ENCODE results near the gene IARS2.
"Not testable (repeated sequence)": the region's sequence is repeated elsewhere in the genome, so short reads cannot be mapped to it uniquely, and the experiment has no call there.

Gene IARS2

DNA sequence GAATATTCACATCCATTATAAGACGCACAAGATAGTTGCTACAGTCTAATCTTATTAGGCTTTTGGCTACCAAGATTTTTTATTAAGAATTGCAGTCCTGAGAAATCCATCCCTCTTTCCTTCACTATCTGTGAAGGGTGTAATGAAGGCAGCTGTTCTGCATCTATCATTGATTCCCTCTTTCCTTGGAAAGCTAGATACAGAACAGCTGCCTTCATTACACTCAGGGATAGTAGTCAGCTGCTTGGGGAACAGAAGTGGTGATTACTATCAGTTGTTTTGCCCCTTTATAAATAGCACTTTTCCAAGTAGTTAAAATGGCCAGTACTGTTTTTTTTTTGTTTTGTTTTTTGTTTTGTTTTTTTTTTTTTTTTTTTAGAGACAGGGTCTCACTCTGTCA lies 70.2 kb downstream of the IARS2 start:
- no peak overlapping the region for H3K27ac ChIP-seq (replicated peaks)
- no peak for DNase-seq (ENCODE audit: low read depth in 1 of 2, low spot score in 1 of 2)

DNA sequence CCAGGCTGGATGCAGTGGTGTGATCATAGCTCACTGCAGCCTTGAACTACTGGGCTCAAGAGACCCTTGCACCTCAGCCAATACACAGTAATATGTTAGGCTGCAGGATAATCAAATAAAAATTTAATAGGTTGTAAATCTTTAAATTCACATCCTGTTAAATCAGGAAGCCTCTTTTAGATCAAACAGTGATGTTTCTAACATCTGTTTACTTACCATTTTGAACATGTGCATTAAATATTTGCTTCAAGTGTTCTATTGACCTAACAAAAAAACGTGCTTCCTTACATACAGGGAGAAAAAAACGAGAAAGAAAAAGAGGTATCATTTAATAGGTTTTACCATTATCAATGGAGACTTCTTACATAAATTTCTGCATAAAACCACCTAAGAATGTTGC lies 70.6 kb downstream of the IARS2 start:
- TF ChIP-seq, protein P1, sequence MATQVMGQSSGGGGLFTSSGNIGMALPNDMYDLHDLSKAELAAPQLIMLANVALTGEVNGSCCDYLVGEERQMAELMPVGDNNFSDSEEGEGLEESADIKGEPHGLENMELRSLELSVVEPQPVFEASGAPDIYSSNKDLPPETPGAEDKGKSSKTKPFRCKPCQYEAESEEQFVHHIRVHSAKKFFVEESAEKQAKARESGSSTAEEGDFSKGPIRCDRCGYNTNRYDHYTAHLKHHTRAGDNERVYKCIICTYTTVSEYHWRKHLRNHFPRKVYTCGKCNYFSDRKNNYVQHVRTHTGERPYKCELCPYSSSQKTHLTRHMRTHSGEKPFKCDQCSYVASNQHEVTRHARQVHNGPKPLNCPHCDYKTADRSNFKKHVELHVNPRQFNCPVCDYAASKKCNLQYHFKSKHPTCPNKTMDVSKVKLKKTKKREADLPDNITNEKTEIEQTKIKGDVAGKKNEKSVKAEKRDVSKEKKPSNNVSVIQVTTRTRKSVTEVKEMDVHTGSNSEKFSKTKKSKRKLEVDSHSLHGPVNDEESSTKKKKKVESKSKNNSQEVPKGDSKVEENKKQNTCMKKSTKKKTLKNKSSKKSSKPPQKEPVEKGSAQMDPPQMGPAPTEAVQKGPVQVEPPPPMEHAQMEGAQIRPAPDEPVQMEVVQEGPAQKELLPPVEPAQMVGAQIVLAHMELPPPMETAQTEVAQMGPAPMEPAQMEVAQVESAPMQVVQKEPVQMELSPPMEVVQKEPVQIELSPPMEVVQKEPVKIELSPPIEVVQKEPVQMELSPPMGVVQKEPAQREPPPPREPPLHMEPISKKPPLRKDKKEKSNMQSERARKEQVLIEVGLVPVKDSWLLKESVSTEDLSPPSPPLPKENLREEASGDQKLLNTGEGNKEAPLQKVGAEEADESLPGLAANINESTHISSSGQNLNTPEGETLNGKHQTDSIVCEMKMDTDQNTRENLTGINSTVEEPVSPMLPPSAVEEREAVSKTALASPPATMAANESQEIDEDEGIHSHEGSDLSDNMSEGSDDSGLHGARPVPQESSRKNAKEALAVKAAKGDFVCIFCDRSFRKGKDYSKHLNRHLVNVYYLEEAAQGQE (IDR thresholded peaks at IDR 0.05; ENCODE audit: insufficient replicate concordance, low read depth): no peak
- TF ChIP-seq POLR2AphosphoS5 (IDR thresholded peaks at IDR 0.05; ENCODE audit: low read depth) (no peak), GABPA (IDR thresholded peaks at IDR 0.05; ENCODE audit: low read depth) (no peak), SPI1 (IDR thresholded peaks at IDR 0.05; ENCODE audit: borderline replicate concordance, low read depth) (no peak)
- TF ChIP-seq, protein P2, sequence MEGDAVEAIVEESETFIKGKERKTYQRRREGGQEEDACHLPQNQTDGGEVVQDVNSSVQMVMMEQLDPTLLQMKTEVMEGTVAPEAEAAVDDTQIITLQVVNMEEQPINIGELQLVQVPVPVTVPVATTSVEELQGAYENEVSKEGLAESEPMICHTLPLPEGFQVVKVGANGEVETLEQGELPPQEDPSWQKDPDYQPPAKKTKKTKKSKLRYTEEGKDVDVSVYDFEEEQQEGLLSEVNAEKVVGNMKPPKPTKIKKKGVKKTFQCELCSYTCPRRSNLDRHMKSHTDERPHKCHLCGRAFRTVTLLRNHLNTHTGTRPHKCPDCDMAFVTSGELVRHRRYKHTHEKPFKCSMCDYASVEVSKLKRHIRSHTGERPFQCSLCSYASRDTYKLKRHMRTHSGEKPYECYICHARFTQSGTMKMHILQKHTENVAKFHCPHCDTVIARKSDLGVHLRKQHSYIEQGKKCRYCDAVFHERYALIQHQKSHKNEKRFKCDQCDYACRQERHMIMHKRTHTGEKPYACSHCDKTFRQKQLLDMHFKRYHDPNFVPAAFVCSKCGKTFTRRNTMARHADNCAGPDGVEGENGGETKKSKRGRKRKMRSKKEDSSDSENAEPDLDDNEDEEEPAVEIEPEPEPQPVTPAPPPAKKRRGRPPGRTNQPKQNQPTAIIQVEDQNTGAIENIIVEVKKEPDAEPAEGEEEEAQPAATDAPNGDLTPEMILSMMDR (IDR thresholded peaks at IDR 0.05; ENCODE audit: insufficient read depth, low read length): no peak
- Histone ChIP-seq H3K4me3 (replicated peaks; ENCODE audit: insufficient read depth, low read length) (no peak overlapping the region), H3K27ac (replicated peaks) (no peak overlapping the region), H3K27me3 (ENCODE audit: insufficient read depth, poor library complexity, severe bottlenecking) (no peaks in the 10 kb centered on the region)
- no peak for DNase-seq (ENCODE audit: low read depth in 1 of 2, low spot score in 1 of 2)

More for the DNA sequence above, 70.2 kb downstream of the IARS2 start:
- Histone ChIP-seq H3K27me3 (ENCODE audit: insufficient read depth, poor library complexity, severe bottlenecking) (no peaks in the 10 kb centered on the region), H3K4me3 (replicated peaks; ENCODE audit: insufficient read depth, low read length) (no peak overlapping the region)
- TF ChIP-seq SPI1 (IDR thresholded peaks at IDR 0.05; ENCODE audit: borderline replicate concordance, low read depth) (no peak), POLR2AphosphoS5 (IDR thresholded peaks at IDR 0.05; ENCODE audit: low read depth) (no peak), GABPA (IDR thresholded peaks at IDR 0.05; ENCODE audit: low read depth) (no peak)
- TF ChIP-seq, protein P2 (IDR thresholded peaks at IDR 0.05; ENCODE audit: insufficient read depth, low read length): no peak
- TF ChIP-seq, protein P1 (IDR thresholded peaks at IDR 0.05; ENCODE audit: insufficient replicate concordance, low read depth): no peak

DNA sequence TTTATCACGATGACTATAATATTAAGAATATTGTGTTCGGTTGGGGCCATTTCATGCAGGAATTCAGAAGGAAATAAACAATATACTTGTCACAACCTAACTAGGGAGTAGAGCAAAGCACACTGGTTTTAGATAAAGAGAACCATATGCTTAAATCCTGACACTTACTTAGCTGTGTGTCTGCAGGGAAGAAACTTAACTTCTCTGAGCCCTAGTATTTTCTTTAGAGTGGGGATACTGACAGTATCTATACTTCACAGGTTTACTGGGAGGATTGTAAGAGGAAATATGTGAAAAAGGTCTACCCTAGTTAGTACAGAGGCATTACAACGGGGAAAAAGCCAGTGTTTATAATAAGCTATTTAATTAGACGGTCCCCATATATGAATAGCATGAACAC lies 72.9 kb downstream of the IARS2 start:
- Histone ChIP-seq H3K27me3 (ENCODE audit: insufficient read depth, poor library complexity, severe bottlenecking) (no peaks in the 10 kb centered on the region), H3K27ac (replicated peaks) (no peak overlapping the region), H3K4me3 (replicated peaks; ENCODE audit: insufficient read depth, low read length) (no peak overlapping the region)
- no peak for DNase-seq (ENCODE audit: low read depth in 1 of 2, low spot score in 1 of 2)
- TF ChIP-seq POLR2AphosphoS5 (IDR thresholded peaks at IDR 0.05; ENCODE audit: low read depth): no peak
- TF ChIP-seq, protein P2 (IDR thresholded peaks at IDR 0.05; ENCODE audit: insufficient read depth, low read length): no peak

DNA sequence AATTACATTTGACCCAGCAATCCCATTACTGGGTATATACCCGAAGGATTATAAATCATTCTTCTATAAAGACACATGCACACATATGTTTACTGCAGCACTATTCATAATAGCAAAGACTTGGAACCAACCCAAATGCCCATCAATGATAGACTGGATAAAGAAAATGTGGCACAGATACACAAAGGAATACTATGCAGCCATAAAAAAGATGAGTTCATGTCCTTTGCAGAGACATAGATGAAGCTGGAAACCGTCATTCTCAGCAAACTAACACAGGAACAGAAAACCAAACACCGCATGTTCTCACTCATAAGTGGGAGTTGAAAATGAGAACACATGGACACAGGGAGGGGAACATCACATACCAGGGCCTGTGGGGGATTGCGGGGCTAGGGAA lies 76.0 kb downstream of the IARS2 start:
- not testable (repeated sequence) for H3K27ac ChIP-seq (replicated peaks); DNase-seq (ENCODE audit: low read depth in 1 of 2, low spot score in 1 of 2); H3K27me3 ChIP-seq (ENCODE audit: insufficient read depth, poor library complexity, severe bottlenecking); H3K4me3 ChIP-seq (replicated peaks; ENCODE audit: insufficient read depth, low read length)

Measured in HL-60 (cell line).